GM10847 (cell line): Measurements from ENCODE around the gene HOXB4.

Source experiments
- POLR2A ChIP-seq: IDR thresholded peaks from 2 replicates; pipeline ENCODE4 v1.6.1; 2011; ENCODE audit not compliant: insufficient read length; ENCODE audit errors: extremely low read depth

Gene HOXB4

DNA sequence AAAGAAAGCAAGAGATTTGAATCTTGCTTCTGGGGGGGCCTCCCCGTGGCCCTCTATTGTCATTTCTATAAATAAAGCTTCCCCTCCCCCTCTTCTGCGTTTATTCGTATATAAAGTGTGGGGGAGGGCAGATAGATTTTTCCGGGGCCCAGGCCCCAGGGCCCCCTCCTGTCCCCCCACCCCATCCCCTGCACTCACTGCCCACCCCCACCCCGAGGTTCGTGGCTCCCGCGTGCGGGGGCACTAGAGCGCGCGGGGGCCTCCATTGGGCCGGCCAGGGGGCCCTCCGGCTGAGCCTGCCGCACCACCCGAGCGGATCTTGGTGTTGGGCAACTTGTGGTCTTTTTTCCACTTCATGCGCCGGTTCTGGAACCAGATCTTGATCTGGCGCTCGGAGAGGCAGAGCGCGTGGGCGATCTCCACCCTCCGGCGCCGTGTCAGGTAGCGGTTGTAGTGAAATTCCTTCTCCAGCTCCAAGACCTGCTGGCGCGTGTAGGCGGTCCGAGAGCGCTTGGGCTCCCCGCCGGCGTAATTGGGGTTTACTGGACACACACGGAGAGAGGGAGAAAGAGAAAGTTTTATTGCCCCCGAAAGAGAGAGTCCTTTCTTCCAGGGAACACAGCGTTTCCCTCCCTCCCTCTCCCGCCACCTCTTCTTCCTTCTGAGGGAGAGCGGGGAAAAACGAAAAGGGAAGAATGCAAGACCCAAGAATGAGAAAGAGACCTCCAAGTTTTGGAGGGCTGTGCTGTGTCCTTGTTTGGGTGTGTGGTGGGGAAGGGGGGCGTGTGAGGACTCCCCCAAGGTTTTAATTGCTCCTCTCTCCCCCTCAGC, 1.5 kb downstream of the HOXB4 start:
- TF ChIP-seq POLR2A, result no peak

DNA sequence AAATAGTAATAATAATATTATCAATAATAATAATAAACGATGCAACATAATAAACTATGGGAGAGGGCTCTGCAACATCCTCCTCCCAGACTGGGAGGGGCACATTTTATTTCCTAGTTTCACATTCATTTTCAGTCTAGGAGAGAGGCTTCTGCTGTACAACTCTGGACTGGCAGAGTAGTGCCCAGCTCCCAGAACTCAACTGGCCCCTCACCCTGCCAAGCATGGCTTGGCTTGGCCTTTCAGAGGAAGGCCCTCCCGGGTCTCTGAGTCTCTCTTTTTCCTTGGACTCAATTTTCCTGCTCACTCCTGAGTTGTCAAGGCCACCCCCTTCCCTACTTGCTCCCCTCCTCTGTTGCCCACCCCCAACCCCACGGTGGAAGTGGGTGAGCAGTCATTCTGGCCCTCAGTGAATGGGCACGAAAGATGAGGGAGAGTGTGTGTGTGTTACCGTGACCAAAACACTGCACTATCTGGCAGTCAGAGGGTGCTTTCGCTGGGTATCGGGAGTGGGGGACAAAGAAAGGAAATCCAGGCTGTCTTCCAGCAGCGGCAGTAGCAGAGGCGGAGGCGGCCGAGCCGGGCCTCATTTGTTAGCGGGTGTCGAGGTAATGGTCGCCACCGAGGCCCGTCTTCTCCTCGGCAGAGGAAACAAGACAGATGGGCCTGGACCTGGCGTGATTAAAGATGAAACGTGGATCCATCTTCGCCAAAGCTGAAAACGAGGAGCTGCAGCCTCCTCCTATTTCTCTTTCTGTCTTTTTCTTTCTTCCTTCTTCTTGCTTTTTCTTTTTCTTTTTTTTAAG, 2.3 kb downstream of the HOXB4 start:
- no peak for TF ChIP-seq POLR2A

DNA sequence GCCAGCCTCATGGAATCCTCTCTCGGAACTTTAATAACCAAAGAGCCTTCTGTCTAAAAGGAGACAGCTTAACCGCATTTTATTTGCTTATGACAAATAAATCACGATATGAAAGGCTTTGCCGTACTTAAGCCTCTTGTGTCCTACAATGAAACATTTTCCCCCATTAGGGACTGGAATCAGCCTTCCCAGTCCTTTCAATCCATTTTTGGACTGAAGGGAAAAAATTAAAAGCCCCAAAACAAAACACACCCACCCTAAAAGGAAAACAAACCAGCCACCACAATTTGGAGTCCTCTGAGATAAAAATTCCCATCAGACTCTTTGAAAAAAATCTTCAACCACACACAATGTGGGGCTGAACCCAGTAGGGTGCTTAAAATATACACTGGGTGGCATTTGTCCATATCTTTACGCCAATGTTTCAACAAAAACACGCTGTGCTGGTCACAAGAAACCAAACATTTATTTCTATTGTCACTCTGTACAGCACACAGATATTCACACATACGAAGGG, 3.0 kb downstream of the HOXB4 start:
- TF ChIP-seq POLR2A, result no peak

DNA sequence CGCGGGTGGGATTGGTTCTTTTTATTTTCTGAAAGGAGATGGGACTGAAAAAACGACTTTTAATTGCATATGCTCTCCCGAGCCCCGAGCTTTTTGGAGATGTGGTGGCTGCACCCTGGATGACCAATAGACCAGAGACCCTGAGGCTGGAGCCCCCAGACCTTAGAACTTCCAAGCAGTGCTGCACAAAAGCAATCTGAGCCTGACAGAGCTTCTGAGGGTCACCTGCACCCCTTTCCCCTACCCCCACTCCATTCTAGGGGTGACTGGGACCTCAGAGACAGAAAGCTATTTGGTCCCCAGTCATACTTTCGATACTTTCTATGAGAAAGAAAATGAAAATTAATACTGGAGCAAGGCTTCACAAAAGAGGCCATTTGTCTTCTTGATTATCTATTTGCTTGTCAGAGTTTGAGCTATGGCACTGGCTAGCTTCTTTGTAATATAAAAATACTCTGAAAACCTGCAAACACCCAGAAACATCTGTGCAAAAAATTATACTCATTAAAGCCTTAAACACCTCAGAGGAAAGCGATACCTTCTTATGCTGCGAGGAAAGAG, 3.6 kb downstream of the HOXB4 start:
- TF ChIP-seq POLR2A, result no peak

DNA sequence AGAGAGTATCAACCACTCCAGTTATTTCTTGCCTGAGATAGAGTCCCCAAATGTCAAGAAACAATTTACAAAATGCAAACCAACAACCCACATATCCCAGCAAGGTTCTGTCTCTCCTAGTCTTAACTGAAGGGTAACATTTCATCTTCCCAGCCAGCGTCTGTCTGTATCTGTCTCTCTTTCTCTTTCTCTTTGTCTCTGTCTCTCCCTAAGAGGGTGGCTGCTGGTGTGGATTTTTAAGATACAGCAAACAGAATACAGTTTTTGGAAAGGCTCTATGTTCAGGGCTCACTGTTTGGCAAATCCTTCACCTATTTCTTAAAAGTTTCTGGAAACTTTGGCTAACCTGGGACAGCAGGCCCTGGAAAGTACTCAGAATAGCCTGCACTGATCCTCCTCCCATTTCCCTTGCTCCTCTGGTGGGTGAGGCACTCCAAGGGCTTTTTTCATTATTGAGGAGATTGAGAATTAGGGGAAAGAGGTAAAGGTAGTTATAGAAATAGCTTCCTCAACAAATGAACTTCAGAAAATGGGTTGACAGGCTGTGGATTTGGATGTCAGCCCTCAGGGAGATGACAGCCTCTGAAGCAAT, 6.2 kb downstream of the HOXB4 start:
- TF ChIP-seq POLR2A, result no peak

DNA sequence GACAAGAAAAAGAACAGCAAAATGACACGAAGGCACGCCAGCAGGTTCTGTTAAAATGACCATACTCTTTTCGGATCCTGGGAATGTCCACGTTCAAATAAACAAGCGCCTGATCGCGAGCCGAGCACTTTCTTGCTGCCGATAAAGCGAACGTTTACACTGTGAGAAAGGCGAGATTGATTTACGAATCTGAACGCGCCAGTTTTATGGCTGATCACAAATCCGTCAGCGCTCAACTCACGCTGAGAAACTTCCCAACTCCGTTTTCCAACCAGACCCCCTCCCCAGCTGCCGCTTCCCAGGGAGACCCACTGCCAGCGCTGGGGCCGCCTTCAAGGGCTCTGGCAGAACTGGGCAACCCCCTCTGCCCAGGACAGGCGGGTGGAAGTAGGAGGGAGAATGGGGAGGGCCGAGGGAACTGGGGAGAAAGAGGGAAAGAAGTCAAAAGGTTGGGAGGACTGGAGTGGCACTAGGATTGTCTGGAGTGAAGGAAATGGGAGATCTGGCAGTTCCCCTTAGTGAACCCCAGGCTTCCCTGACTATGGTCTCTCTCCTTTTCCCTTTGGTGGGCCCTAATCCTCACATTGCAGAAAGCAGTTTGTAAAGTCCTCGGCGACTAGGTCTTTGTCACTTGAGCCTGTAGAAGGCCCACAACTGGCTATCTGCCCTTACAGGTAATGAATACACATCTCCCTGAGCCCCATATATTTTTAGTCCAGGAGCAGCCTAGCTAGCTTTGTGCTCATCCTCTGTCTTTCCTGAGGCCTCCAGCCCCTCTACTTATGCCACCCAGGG, 6.9 kb downstream of the HOXB4 start:
- no peak for TF ChIP-seq POLR2A

DNA sequence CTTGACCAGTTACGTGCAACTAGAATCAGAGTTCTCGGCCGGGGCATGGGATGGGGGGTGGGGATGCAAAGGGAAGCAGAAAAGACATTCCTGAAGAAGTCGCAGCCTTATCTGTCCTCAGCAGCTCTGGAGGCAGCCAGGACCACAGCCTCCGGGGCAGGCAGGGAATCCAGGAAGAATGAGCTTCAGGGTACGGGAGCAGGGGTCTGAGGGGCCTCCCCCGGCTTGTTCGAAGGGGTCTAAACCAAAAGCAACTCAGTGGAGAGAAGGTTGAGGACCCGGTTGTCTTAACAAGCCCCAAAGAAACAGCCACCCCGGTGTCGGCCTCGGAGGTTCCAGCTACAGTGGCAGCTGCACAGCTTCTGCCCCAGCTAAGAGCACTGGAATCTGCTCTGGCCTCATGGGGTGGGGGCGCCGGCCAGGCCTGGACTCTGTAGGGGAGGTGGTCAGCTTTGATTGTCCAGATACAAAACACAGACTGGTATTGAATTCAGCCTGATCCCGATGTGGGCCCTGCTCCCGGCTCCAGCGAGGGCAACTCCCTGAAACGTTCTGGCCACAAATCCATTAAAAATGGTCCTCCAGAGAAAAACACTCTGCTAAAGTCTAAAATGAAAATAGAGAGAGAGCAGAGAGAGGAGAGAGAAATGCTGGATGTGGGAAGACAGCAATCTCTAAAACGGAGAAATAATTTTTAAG, 7.7 kb downstream of the HOXB4 start:
- no peak for TF ChIP-seq POLR2A

DNA sequence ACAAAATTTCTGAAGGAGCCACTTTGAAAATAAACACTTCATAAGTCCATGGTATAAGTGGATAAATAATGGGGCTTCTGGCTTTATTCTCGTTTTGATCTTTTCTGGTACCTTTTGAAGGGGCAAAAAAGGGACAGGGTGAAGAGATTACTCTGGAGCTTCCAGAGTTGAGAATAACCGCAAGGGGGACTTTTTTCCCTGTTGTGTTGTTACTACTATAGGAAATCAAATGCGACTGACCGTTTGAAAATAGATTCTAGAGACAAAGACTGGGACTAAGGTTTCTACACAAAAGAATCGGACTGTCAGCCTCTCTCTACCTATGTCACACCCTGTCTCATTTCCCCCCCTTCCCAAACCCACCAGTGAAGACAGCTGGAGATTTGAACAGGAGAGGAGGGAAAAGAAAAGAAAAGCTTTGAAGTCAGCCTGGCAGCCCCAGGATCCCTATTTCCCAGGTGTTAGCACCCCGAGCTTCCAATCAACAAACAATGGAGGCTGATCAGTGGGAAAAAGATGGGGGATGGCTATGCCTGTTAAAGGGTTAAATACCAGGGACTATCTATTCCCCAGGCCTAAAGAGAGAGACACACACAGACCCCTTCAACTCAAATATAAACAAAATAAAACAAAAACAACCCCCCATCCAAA, 8.4 kb downstream of the HOXB4 start:
- no peak for TF ChIP-seq POLR2A

DNA sequence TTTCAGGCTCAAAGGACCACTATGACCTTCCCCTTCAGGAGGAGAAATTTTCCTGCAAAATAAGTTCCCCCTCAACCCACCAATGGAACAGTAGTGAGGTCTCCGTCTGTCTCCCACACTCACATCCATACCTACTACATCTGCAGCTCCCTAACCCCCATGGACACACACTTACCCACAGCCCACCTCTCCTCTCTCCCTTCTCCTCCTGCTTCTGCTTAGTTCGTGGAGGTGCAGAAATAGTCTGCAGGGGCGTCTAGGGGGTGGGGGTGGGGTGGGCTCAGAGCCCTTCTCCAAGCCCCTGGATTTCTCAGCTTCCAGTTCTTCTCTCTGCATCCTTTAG, 8.9 kb downstream of the HOXB4 start:
- no peak for TF ChIP-seq POLR2A

DNA sequence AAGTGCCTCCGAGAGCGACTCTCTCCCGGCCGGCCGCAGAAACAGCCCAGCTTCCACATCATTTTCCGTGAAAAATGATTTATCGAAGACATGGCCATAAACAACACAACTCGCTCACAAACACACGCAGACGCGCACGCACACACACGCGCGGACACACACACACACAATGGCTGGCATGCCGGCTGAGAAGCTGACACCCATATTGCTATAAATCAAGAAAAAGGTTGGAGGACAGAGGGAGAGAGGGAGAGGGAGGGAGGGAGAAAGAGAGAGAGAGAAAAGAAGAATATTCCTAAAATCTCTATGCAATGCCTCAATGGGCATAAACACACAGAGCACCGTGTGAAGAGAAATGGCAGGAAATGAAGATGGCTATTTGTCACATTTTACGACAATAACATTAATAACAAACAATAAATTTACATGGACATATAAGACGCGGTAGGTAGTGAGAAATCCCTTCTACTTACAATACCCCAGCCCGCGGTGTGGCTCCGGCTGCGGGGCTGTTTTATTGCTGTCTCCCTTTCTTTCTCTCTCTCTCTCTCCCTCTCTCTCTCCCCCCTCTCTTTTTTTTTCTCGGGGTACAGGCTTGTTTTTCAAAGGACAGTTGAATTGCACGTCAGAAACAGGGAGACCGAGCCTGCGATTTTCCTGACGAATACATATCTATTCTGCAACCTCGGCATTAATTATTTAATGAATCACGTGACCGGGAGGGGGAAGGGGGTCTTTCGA, 9.5 kb downstream of the HOXB4 start:
- TF ChIP-seq POLR2A, result no peak

DNA sequence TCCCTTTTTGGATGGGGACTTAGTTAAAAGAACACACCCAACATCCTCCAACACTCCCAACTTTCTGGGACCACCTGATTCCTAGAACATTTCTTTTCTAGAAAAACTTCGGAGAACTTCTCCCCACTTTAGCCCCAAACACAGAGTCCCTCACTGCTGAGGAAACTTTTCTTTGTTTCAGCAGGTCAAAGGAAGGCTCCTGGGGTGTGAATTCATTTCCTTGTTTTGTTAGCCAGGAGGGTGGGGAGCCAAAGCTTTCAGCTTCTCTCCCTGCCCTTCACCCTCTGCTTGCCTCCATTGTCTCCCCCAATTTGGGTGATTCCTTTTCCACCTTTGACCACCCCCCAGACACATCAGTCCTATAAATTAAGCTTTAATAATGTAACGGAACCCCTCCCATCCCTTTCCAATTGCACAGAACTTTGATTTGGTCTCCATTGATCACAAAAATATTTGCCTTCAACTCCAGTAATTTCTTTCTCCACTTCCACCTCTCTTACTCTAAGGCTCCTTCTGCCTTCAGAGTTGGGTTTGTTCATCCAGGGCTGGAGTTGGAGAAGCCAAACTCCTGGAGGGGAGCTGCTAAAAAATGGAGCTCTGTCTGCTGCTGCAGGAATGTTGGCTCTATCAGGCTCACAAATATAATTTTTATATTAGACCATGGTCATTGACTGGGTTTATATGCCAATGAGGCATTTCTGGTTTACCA, 10.3 kb downstream of the HOXB4 start:
- TF ChIP-seq POLR2A, result no peak

DNA sequence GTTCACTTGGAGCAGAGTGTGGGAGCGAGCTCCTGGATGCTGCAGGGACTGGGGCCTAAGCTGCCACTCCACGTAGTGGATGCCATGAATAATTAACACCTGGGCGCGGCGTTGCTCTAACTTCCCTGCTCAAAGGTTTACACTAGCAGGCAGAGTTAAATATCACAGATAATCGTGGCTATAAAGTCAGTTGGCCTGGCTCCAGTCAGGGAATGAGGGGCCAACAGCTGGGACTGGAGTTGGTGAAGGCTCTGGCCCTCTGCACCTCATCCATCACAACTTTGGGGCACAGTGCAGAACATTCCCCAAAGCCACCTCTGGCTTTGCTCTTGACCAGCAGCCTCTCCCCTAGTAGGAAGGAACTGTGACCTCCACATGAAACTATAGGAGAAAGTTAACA, 10.9 kb downstream of the HOXB4 start:
- TF ChIP-seq POLR2A, result no peak

DNA sequence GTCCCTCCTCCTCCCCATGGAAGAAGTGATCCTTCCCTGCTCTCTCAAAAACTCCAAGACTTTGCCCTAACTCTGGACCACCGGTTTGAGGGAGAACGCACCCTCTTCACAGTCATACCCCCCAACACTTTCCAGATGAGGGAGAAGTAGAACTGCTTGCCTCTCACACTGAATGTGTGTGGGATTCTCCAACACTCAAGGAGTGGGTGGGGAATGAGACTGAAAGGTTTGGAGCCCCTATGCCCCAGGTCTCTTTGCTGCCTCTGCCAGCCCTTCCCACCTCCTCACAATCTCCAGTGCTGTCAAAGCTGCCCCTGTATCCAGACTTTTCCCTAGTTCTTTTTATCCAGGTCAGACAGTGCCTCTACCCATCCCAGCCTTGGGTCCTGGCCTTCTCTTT, 11.4 kb downstream of the HOXB4 start:
- no peak for TF ChIP-seq POLR2A
